Hippocampal formation (tissue), 2 donors: ENCODE measurements around the gene MLST8.
"Not testable (repeated sequence)": the region's sequence is repeated elsewhere in the genome, so short reads cannot be mapped to it uniquely, and the experiment has no call there.

Experiments used
- DNase-seq, 2 donors: peaks; one replicate each; lab custom pipeline; 2025; lab: John Stamatoyannopoulos, UW

Gene MLST8

GRCh38 chr16:2190002-2190658, 15.1 kb upstream of the MLST8 start:
- no peak for DNase-seq

- DNase-seq: peak in 1 of 2 donors; percentile 21
Measured at GRCh38 chr16:2190659-2191445, 14.4 kb upstream of the MLST8 start.

GRCh38 chr16:2191446-2191706, 13.9 kb upstream of the MLST8 start:
- no peak for DNase-seq

GRCh38 chr16:2194166-2194834, 11.0 kb upstream of the MLST8 start:
- no peak for DNase-seq

- DNase-seq: no peak
Measured at GRCh38 chr16:2194852-2195321, 10.4 kb upstream of the MLST8 start.

- DNase-seq: no peak
Measured at GRCh38 chr16:2195322-2196161, 9.7 kb upstream of the MLST8 start.

- no peak for DNase-seq
Measured at GRCh38 chr16:2196162-2196980, 8.9 kb upstream of the MLST8 start, which contains the start of gene CASKIN1. TSS of gene CASKIN1 (minus strand) at chr16:2196605. CDS start at chr16:2196432, 173 bp downstream.

- DNase-seq: no peak
Measured at GRCh38 chr16:2196981-2197511, 8.2 kb upstream of the MLST8 start.

GRCh38 chr16:2197765-2198164, 7.5 kb upstream of the MLST8 start:
- DNase-seq: no peak

GRCh38 chr16:2198283-2198682, 7.0 kb upstream of the MLST8 start:
- no peak for DNase-seq

- no peak for DNase-seq
Measured at GRCh38 chr16:2199095-2199494, 6.2 kb upstream of the MLST8 start.

GRCh38 chr16:2199621-2200139, 5.6 kb upstream of the MLST8 start:
- DNase-seq: no peak

GRCh38 chr16:2200313-2200712, 4.9 kb upstream of the MLST8 start:
- no peak for DNase-seq

- not testable (repeated sequence) for DNase-seq
Measured at GRCh38 chr16:2203119-2203688, 2.0 kb upstream of the MLST8 start.

GRCh38 chr16:2204416-2205103, 694 bp upstream of the MLST8 start:
- no peak for DNase-seq

GRCh38 chr16:2205967-2206313, 686 bp downstream of the MLST8 start:
- DNase-seq: no peak

GRCh38 chr16:2206420-2206779, 1.1 kb downstream of the MLST8 start:
- DNase-seq: no peak

GRCh38 chr16:2206780-2207433, 1.7 kb downstream of the MLST8 start:
- DNase-seq: no peak

- DNase-seq: no peak
Measured at GRCh38 chr16:2207872-2208271, 2.6 kb downstream of the MLST8 start.
